ENCODE measurements around the gene KCNQ1.

Gene KCNQ1

GRCh38 chr11:2804701-2805387, 360.0 kb downstream of the KCNQ1 start:
- DNase-seq, result peak; percentile 52

- peak; percentile 29 for DNase-seq
Observed at GRCh38 chr11:2805388-2806056, 360.7 kb downstream of the KCNQ1 start.

GRCh38 chr11:2806351-2807024, 361.7 kb downstream of the KCNQ1 start:
- peak; percentile 37 for DNase-seq

DNA sequence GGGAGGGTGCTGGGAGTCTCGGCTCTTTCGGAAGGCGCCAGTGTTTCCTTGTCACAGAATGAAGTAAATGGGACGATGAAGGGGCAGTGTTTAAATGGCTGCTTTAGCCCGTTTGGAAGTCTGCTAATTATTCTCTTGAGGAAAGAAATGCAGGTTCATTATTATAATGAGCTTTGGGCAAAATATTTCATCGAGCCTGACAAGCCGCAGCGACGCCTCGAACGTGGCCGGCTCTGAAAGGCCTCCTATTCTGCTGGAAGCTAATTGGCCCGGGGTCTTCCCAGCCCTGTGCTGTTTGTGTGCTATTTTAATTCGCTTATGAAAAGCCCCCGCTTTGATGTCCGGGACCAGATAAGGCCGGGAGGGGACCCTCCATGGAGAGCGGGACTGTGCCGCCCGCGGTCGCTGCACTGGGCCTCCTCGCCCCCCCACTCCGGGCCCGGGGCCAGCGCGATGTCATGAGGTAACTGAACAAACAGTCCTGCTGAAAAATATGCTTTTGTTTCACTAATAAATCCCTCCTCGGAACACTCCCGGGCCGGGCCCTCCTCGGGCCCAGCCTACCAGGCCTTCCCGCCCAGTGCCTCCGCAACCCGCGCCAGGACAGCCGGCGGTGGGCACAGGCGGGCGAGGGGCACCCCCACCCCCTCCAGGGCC, 362.3 kb downstream of the KCNQ1 start:
- peak; percentile 38 for DNase-seq

GRCh38 chr11:2807801-2808241, 363.0 kb downstream of the KCNQ1 start:
- DNase-seq, result peak; percentile 21

DNA sequence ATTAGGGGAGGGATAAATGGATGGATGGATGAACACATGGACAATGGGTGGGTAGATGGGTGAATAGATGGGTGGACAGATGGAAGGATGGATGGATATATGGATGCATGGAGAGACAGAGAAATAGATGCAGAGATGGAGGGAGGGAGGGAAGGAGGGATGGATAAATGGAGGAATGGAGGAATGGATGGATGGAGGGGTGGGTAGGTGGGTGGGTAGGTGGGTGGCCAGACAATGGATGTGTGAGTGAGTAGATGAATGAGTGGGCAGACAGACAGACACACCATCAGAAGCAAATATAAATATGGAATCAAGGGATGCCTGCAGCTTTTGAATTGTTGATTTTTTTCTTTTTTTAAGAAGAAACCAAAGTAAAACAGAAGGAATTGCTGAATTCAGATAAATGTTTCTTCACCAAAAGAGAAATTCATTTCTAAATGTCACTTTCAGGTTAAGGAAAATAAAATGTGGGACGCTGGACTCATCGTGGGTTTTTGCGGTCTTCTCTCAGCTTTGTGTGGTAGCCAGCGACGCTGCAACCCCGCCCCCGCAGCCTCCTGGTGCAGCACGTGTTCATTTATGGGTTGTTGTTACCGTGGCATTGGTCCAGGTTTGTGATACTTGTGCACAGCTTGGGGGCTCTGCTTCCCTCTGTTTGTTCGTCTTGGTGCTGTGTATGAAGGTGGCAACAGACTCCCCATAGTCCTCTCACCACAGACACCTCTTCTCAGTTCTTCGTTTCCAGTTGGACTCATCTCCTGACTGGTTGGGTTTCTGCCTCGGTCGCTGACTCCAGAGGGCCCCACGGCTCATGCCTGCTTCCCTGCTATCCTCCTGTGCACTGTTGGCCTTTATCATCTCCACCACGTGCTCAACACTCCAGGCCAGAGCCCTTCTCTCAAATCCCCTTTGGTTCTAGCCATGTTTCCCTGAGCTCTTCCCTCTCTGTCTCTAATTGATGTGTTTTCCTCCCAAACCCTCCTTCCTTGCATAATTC, 364.3 kb downstream of the KCNQ1 start:
- peak; percentile 1 for DNase-seq

GRCh38 chr11:2809854-2810253, 365.0 kb downstream of the KCNQ1 start:
- DNase-seq, result no peak

GRCh38 chr11:2810411-2811205, 365.8 kb downstream of the KCNQ1 start:
- DNase-seq, result no peak

DNA sequence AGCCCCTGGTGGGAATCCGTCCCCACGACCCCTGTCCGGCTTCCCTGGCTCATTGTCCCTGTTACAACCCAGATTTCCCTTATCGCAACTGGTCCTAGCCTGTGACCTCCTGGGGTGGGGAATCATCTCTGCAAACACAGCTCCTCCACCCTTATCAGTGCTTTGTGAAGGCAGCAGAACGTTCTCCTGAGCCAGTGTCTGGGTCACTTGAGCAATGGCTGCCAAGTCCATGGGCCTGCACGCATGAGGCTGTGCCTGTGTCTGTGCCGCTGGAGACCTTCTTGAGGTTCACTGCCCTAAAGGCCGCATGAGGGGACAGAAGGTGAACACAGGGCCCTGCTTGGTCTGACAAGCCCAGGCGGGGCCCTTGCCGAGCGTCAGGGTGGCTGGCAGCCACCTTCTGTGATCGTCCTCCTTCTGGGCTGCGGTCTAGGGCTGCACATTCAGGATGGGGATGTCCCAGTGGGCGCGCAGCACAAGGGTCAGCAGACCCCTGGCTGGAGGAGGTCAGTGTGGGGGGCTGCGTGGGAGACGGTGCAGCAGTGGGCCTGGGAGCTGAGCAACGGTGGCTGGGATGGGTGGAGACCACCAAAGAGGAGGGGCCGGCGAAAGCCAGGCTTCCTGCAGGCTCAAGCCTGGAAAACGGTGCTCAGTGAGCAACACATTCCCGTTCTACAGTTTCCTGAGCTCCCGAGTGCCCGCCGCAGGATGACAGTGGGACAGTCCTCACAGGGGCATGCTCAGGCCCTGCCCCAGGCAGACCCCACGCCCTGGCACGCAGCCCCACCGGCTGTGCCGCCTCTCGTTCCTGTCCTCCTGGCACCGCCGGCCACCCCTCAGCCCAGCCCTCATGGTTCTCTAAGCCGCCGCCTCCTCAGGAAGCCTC, 366.6 kb downstream of the KCNQ1 start:
- DNase-seq, result no peak

DNA sequence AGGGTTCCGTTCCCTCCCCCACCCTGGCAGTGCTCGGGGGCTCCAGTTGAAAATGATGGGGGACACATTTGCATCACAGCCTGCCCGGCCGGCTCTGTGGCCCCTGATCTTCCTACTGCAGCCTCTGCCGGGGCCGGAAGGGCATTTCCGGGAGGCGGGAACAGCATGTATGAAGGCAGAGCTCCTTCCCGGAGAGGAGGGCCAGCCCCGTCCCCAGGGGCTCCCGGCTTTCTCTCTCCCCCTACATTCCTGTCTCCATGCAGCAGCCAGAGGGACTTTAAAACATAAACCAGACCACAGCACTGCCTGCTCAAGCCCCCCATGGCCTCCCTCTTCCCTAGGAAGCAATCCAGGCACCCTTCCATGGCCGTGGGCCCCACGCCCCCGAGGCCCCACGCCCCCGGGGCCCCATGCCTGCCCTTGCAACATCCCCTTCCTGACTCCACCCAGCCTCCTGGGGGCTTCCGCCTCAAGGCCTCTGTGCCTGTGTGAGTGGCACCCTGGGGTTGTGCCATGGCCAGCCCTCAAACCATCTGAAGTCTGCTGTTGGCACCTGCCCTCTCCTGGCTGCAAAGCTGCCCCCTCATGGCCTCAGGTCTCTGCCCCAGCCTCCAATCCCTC, 367.7 kb downstream of the KCNQ1 start:
- DNase-seq, result no peak

GRCh38 chr11:2813141-2813908, 368.5 kb downstream of the KCNQ1 start:
- no peak for DNase-seq

DNA sequence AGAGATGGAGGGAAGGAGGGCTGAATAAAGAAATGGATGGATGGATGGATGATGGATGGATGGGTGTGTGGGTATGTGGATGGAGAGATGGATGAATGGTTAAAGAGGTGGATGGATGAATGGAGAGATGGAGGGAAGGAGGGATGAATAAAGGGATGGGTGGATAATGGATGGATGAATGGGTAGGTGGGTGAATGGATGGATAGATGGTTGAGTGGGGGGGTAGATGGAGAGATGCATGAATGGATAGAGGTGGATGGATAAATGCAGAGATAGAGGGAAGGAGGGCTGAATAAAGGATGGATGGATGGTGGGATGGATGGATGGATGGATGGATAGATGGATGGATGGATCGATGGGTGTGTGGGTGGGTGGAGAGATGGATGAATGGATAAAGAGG, 369.2 kb downstream of the KCNQ1 start:
- DNase-seq, result no peak

DNA sequence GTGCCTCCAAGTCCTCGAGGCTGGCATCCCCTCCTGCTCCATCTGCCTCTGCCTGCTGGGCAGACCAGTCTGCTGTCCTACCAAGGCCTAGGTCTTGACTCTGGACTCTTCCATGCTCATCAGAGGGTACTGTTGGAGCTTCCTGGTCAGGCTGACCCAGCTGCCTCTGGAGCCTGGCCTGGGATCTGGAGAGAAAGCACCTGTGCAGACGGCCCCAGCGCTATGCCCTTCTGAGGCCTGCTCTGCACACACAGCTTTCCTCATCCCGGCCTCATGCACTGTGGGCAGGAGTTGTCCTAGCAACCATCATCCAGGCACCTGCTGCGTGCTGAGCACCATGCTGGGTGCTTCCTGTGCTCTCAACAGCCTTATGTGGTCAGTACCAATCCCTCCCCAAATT, 369.9 kb downstream of the KCNQ1 start:
- DNase-seq, result no peak

GRCh38 chr11:2815762-2816496, 371.1 kb downstream of the KCNQ1 start:
- DNase-seq, result no peak

GRCh38 chr11:2816523-2816922, 371.7 kb downstream of the KCNQ1 start:
- DNase-seq, result no peak

GRCh38 chr11:2816941-2817421, 372.2 kb downstream of the KCNQ1 start:
- no peak for DNase-seq

- DNase-seq, result no peak
Observed at GRCh38 chr11:2817431-2817830, 372.6 kb downstream of the KCNQ1 start.

DNA sequence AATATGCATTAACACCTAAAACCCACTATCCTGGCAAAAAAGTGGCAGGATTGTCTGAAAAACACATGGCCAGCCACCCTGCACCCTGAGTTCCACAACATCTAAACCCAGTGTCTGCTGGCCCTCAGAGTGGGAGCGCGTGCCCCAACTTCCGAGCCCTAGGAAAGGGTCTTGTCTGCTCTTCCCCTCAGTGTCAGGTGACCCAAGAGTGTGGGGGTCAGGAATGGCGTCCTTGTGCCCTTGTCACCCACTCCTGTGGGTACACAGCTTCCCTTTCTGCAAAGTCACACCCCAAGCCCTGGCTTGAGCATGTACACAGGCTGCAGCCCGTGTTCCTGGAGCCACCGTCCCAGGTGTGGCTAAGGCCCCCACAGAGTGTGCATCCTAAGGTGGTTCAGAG, 373.2 kb downstream of the KCNQ1 start:
- no peak for DNase-seq
